ENCODE results near the gene LGR4. TPM values are rescaled to one million over a fixed set of nuclear protein-coding genes. Genes with fewer than 3 reads are reported as not detected.

LGR4 gene
- total RNA-seq, 3 donors from 2014 or later: 81.9 to 185 (median 104) TPM

- H3K36me3 ChIP-seq (ENCODE audit: low read depth): no peaks in the 10 kb centered on the region
- no peak overlapping the region for H3K4me3 ChIP-seq
- DNase-seq: no peak
- TF ChIP-seq CTCF (IDR thresholded peaks at IDR 0.05): no peak
- intact Hi-C loops (cut with DNase I, micrococcal nuclease): no loop called here
- peaks cover 64% of the 10 kb centered on the region for H3K4me1 ChIP-seq (ENCODE audit: low read depth)
- ATAC-seq: no peak
- no peaks in the 10 kb centered on the region for H3K9me3 ChIP-seq
These were observed 77.8 kb downstream of the LGR4 start for GRCh38 chr11:27394781-27395228.

GRCh38 chr11:27392278-27393114, 80.1 kb downstream of the LGR4 start:
- DNase-seq: no peak
- Histone ChIP-seq H3K4me3 (no peak overlapping the region), H3K36me3 (ENCODE audit: low read depth) (no peaks in the 10 kb centered on the region), H3K9me3 (no peaks in the 10 kb centered on the region), H3K4me1 (ENCODE audit: low read depth) (peaks cover 50% of the 10 kb centered on the region)
- TF ChIP-seq CTCF (IDR thresholded peaks at IDR 0.05): no peak
- intact Hi-C loops (cut with DNase I, micrococcal nuclease): no loop called here
- ATAC-seq: peak; percentile 25

- H3K36me3 ChIP-seq (ENCODE audit: low read depth): no peaks in the 10 kb centered on the region
- peaks cover 40% of the 10 kb centered on the region for H3K4me1 ChIP-seq (ENCODE audit: low read depth)
- no peaks in the 10 kb centered on the region for H3K9me3 ChIP-seq
- no peak for DNase-seq
- intact Hi-C loops (cut with DNase I, micrococcal nuclease): no loop called here
- no peak for TF ChIP-seq CTCF (IDR thresholded peaks at IDR 0.05)
- ATAC-seq: no peak
- no peak overlapping the region for H3K4me3 ChIP-seq
These were observed 81.1 kb downstream of the LGR4 start for GRCh38 chr11:27391331-27392015.

GRCh38 chr11:27390318-27391295, 82.0 kb downstream of the LGR4 start:
- intact Hi-C loops (cut with DNase I, micrococcal nuclease): no loop called here
- no peak for TF ChIP-seq CTCF (IDR thresholded peaks at IDR 0.05)
- Histone ChIP-seq H3K4me3 (no peak overlapping the region), H3K36me3 (ENCODE audit: low read depth) (no peaks in the 10 kb centered on the region), H3K4me1 (ENCODE audit: low read depth) (peaks cover 32% of the 10 kb centered on the region), H3K9me3 (no peaks in the 10 kb centered on the region)
- DNase-seq (no peak), ATAC-seq (no peak)

GRCh38 chr11:27388869-27389268, 83.7 kb downstream of the LGR4 start:
- peak; percentile 88 for ATAC-seq
- Histone ChIP-seq H3K4me1 (ENCODE audit: low read depth) (peaks cover 21% of the 10 kb centered on the region), H3K36me3 (ENCODE audit: low read depth) (peaks cover 8% of the 10 kb centered on the region), H3K9me3 (no peaks in the 10 kb centered on the region), H3K4me3 (no peak overlapping the region)
- no peak for TF ChIP-seq CTCF (IDR thresholded peaks at IDR 0.05)
- no peak for DNase-seq
- intact Hi-C loops (cut with DNase I, micrococcal nuclease): loop anchor here in 1 of 2 donors (5.0 kb wide), 1 partner anchor 78 kb away; no protein-coding TSS in a partner anchor

All from mucosa of descending colon (tissue), 3 donors.